Islet precursor cell (in vitro differentiated cells): ENCODE data around the gene INPP1.

ENCODE experiments used
- DNase-seq: peaks from one replicate; pipeline ENCODE4 v3.0.0-alpha.2; 2018

INPP1 gene

GRCh38 chr2:190365499-190366204, 22.3 kb downstream of the INPP1 start:
- DNase-seq: no peak

GRCh38 chr2:190366248-190366753, 22.9 kb downstream of the INPP1 start:
- DNase-seq: no peak

- no peak for DNase-seq
Observed at GRCh38 chr2:190367091-190367490, 23.7 kb downstream of the INPP1 start.

- DNase-seq: no peak
Observed at GRCh38 chr2:190369635-190370034, 26.2 kb downstream of the INPP1 start.

- DNase-seq: no peak
Observed at GRCh38 chr2:190376083-190376482, 32.7 kb downstream of the INPP1 start.

- no peak for DNase-seq
Observed at GRCh38 chr2:190376591-190377245, 33.3 kb downstream of the INPP1 start.

GRCh38 chr2:190378880-190379237, 35.5 kb downstream of the INPP1 start:
- DNase-seq: no peak

GRCh38 chr2:190379249-190379964, 36.0 kb downstream of the INPP1 start:
- DNase-seq: no peak

- DNase-seq: no peak
Observed at GRCh38 chr2:190380962-190381412, 37.6 kb downstream of the INPP1 start.

GRCh38 chr2:190382851-190383250, 39.5 kb downstream of the INPP1 start:
- no peak for DNase-seq

GRCh38 chr2:190387422-190387821, 44.0 kb downstream of the INPP1 start:
- no peak for DNase-seq

- DNase-seq: no peak
Observed at GRCh38 chr2:190396271-190396670, 52.9 kb downstream of the INPP1 start.

- no peak for DNase-seq
Observed at GRCh38 chr2:190402986-190403603, 59.7 kb downstream of the INPP1 start.

GRCh38 chr2:190404487-190404886, 61.1 kb downstream of the INPP1 start:
- DNase-seq: no peak

GRCh38 chr2:190405070-190405469, 61.7 kb downstream of the INPP1 start:
- DNase-seq: no peak

- DNase-seq: no peak
Observed at GRCh38 chr2:190405995-190406394, 62.6 kb downstream of the INPP1 start.

- DNase-seq: no peak
Observed at GRCh38 chr2:190406805-190407204, 63.4 kb downstream of the INPP1 start.

- DNase-seq: no peak
Observed at GRCh38 chr2:190407246-190407661, 63.9 kb downstream of the INPP1 start.

GRCh38 chr2:190407662-190408537, 64.5 kb downstream of the INPP1 start, which contains the start of gene MFSD6:
Gene MFSD6 (plus strand): TSS chr2:190408355. CDS start chr2:190436030, 27,675 bp downstream.
- DNase-seq: peak; percentile 62

- DNase-seq: no peak
Observed at GRCh38 chr2:190408538-190409271, 65.3 kb downstream of the INPP1 start.

GRCh38 chr2:190409616-190410015, 66.2 kb downstream of the INPP1 start:
- no peak for DNase-seq
